T-helper 1 cell (primary cell): ENCODE measurements around the gene ASPSCR1.

Experiments used
- DNase-seq, 5 donors: peaks; one replicate each; pipeline ENCODE4 v3.0.0-alpha.2; 2012 to 2020

The ASPSCR1 gene

GRCh38 chr17:82013772-82014321, 36.4 kb downstream of the ASPSCR1 start:
- no peak for DNase-seq

- no peak for DNase-seq
These were observed 37.0 kb downstream of the ASPSCR1 start for GRCh38 chr17:82014432-82014831.

- no peak for DNase-seq
These were observed 37.5 kb downstream of the ASPSCR1 start for GRCh38 chr17:82014971-82015310.

GRCh38 chr17:82015311-82015971, 38.0 kb downstream of the ASPSCR1 start:
- DNase-seq, result no peak

GRCh38 chr17:82016061-82016874, 38.8 kb downstream of the ASPSCR1 start:
- no peak for DNase-seq

- no peak for DNase-seq
These were observed 39.5 kb downstream of the ASPSCR1 start for GRCh38 chr17:82016875-82017459.

GRCh38 chr17:82017612-82018151, 40.3 kb downstream of the ASPSCR1 start:
- DNase-seq, result no peak

- no peak for DNase-seq
These were observed 40.9 kb downstream of the ASPSCR1 start for GRCh38 chr17:82018152-82018988.

- no peak for DNase-seq
These were observed 41.7 kb downstream of the ASPSCR1 start for GRCh38 chr17:82018989-82019689.

GRCh38 chr17:82019690-82020571, 42.5 kb downstream of the ASPSCR1 start:
- peak in 4 of 5 donors; percentile 48 to 64 (median 56) for DNase-seq

GRCh38 chr17:82020572-82021106, 43.2 kb downstream of the ASPSCR1 start:
- DNase-seq, result no peak

GRCh38 chr17:82021107-82021899, 43.9 kb downstream of the ASPSCR1 start:
- peak in 3 of 5 donors; percentile 42 to 61 (median 43) for DNase-seq

- DNase-seq, result no peak
These were observed 44.5 kb downstream of the ASPSCR1 start for GRCh38 chr17:82021900-82022309.

GRCh38 chr17:82022310-82022980, 45.0 kb downstream of the ASPSCR1 start, which contains the start of gene CENPX:
Gene CENPX, minus strand, starts transcription at chr17:82022878. Its CDS starts 17 bp downstream, at chr17:82022861.
- peak in 1 of 5 donors; percentile 27 for DNase-seq

- peak; percentile 99 to 100 (median 100) for DNase-seq
These were observed 45.6 kb downstream of the ASPSCR1 start, which contains the start of gene LRRC45 for GRCh38 chr17:82022981-82023446. Gene LRRC45, plus strand, starts transcription at chr17:82023305. Its CDS starts 339 bp downstream, at chr17:82023644.

- peak in 1 of 5 donors; percentile 25 for DNase-seq
These were observed 46.2 kb downstream of the ASPSCR1 start for GRCh38 chr17:82023447-82024241.

GRCh38 chr17:82024859-82025258, 47.4 kb downstream of the ASPSCR1 start:
- DNase-seq, result no peak
